ENCODE data around the gene OSER1. TPM values are rescaled to one million over a fixed set of nuclear protein-coding genes. Genes with fewer than 3 reads are reported as not detected.

The OSER1 gene
- total RNA-seq, 1 experiment from 2014 or later = 35.7 TPM

DNA sequence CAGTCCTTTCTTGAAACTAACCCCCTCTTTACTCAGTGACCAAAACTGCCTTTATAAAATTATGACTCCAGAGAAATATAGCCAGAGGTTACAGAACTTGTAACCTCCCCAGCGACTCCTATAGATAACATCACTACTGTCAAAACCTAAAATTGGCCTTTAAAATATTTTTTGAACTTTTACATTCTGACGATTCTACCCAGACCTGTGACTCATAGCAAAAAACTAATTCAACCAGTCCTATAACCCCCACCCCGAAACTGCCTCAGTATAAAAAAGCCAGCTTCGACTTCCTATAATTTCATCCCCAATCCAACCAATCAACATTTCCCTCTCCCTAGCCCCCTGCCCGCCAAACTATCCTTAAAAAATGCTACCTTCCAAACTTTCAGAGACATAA lies 37.5 kb downstream of the OSER1 start:
- Histone ChIP-seq H2BK120ac (ENCODE audit: low read depth, low read length, poor library complexity, severe bottlenecking) (no peak overlapping the region), H2BK5ac (ENCODE audit: insufficient read length, low read length) (no peak overlapping the region), H3K18ac (ENCODE audit: insufficient read length, low read depth, low read length) (no peak overlapping the region), H3K9ac (ENCODE audit: extremely low read depth, insufficient read length, low read length) (no peak overlapping the region), H4K20me1 (ENCODE audit: control insufficient read depth, insufficient read depth, insufficient read length) (no peaks in the 10 kb centered on the region), H2BK12ac (ENCODE audit: insufficient read length, low read depth, low read length) (no peak overlapping the region), H3T11ph (ENCODE audit: low read length) (no peak overlapping the region), H4K8ac (replicated peaks; ENCODE audit: insufficient read length, low read depth, low read length) (no peak overlapping the region), H3K4ac (ENCODE audit: low read depth, low read length) (no peak overlapping the region), H2BK20ac (ENCODE audit: low read depth, low read length, poor library complexity, severe bottlenecking) (no peak overlapping the region), H3K27me3 (ENCODE audit: insufficient read depth, low read length) (no peaks in the 10 kb centered on the region), H3K56ac (ENCODE audit: insufficient read length, low read depth, low read length) (no peak overlapping the region), H4K91ac (ENCODE audit: insufficient read length, low read depth, low read length) (no peak overlapping the region), H3K4me2 (ENCODE audit: insufficient read depth, insufficient read length, low read length) (no peak overlapping the region), H3K23ac (ENCODE audit: insufficient read length, low read depth, low read length) (no peak overlapping the region), H2BK15ac (ENCODE audit: low read depth, low read length) (no peak overlapping the region), H3K9me3 (ENCODE audit: control insufficient read depth, low read depth, low read length) (no peaks in the 10 kb centered on the region), H3K4me1 (ENCODE audit: insufficient read depth, low read length) (no peaks in the 10 kb centered on the region), H3K23me2 (ENCODE audit: insufficient read length, low read depth, low read length, poor library complexity, severe bottlenecking) (no peaks in the 10 kb centered on the region), H2AK5ac (ENCODE audit: insufficient read length, low read length) (no peak overlapping the region), H4K5ac (ENCODE audit: insufficient read length, low read depth, low read length) (no peak overlapping the region), H3K14ac (ENCODE audit: insufficient read depth, low read length) (no peak overlapping the region), H3K79me1 (ENCODE audit: insufficient read depth, low read depth, low read length, poor library complexity, severe bottlenecking) (no peaks in the 10 kb centered on the region), H3K79me2 (ENCODE audit: insufficient read depth, low read length) (no peaks in the 10 kb centered on the region), H2AFZ (ENCODE audit: low read length) (no peak overlapping the region), H3K27ac (ENCODE audit: insufficient read length, low read depth, low read length) (no peak overlapping the region)
- H3K4me1 Mint-ChIP-seq = peaks cover 0 to 5% of the 10 kb centered on the region in 2 experiments; a peak in 2 of 4 replicates
- no peak for DNase-seq
- H3K4me3 Mint-ChIP-seq = no peak overlapping the region; a peak in 1 of 5 replicates
- H3K9me3 Mint-ChIP-seq = peaks cover 0 to 2% of the 10 kb centered on the region in 2 experiments; a peak in 1 of 5 replicates
- H3K27ac Mint-ChIP-seq = no peak overlapping the region
- 100% methylated on average over 1 of the region's 5 CpGs for WGBS (ENCODE audit: extremely low coverage, insufficient read length, low lambda C conversion rate)
- H3K27me3 Mint-ChIP-seq (ENCODE audit: low read depth) = peaks cover 3% of the 10 kb centered on the region
- TF ChIP-seq, protein P1, sequence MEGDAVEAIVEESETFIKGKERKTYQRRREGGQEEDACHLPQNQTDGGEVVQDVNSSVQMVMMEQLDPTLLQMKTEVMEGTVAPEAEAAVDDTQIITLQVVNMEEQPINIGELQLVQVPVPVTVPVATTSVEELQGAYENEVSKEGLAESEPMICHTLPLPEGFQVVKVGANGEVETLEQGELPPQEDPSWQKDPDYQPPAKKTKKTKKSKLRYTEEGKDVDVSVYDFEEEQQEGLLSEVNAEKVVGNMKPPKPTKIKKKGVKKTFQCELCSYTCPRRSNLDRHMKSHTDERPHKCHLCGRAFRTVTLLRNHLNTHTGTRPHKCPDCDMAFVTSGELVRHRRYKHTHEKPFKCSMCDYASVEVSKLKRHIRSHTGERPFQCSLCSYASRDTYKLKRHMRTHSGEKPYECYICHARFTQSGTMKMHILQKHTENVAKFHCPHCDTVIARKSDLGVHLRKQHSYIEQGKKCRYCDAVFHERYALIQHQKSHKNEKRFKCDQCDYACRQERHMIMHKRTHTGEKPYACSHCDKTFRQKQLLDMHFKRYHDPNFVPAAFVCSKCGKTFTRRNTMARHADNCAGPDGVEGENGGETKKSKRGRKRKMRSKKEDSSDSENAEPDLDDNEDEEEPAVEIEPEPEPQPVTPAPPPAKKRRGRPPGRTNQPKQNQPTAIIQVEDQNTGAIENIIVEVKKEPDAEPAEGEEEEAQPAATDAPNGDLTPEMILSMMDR (conservative IDR thresholded peaks at IDR 0.05) = no peak
- H3K36me3 Mint-ChIP-seq (ENCODE audit: insufficient read depth in 1 of 3, low read depth in 3 of 3) = no peaks in the 10 kb centered on the region
